Raji (cell line): ENCODE data around the gene PARP16.

ENCODE experiments used
- POLR2A ChIP-seq: IDR thresholded peaks from 2 replicates; pipeline ENCODE4 v1.6.1; 2011; ENCODE audit warnings: low read depth, low read length, control low read depth; ENCODE audit not compliant: insufficient read depth

Gene PARP16

GRCh38 chr15:65244638-65245037 lies 42.0 kb downstream of the PARP16 start:
- no peak for TF ChIP-seq POLR2A

- TF ChIP-seq POLR2A: no peak
These were observed 53.0 kb downstream of the PARP16 start for GRCh38 chr15:65233696-65234095.

- no peak for TF ChIP-seq POLR2A
These were observed 54.2 kb downstream of the PARP16 start for GRCh38 chr15:65232520-65232919.

GRCh38 chr15:65231306-65231705 lies 55.4 kb downstream of the PARP16 start:
- no peak for TF ChIP-seq POLR2A

GRCh38 chr15:65226221-65226620 lies 60.5 kb downstream of the PARP16 start:
- TF ChIP-seq POLR2A: no peak

- no peak for TF ChIP-seq POLR2A
These were observed 62.7 kb downstream of the PARP16 start for GRCh38 chr15:65223996-65224395.

GRCh38 chr15:65222891-65223290 lies 63.8 kb downstream of the PARP16 start:
- TF ChIP-seq POLR2A: no peak

GRCh38 chr15:65221697-65222096 lies 65.0 kb downstream of the PARP16 start:
- no peak for TF ChIP-seq POLR2A

- TF ChIP-seq POLR2A: no peak
These were observed 67.5 kb downstream of the PARP16 start for GRCh38 chr15:65219137-65219536.

GRCh38 chr15:65217526-65218482 lies 68.9 kb downstream of the PARP16 start:
- TF ChIP-seq POLR2A: no peak

GRCh38 chr15:65215496-65215895 lies 71.2 kb downstream of the PARP16 start:
- TF ChIP-seq POLR2A: no peak

GRCh38 chr15:65214010-65214409 lies 72.7 kb downstream of the PARP16 start:
- TF ChIP-seq POLR2A: no peak

- TF ChIP-seq POLR2A: no peak
These were observed 73.4 kb downstream of the PARP16 start for GRCh38 chr15:65213241-65213640.

GRCh38 chr15:65212097-65212496 lies 74.6 kb downstream of the PARP16 start:
- no peak for TF ChIP-seq POLR2A

GRCh38 chr15:65211482-65211982 lies 75.2 kb downstream of the PARP16 start:
- TF ChIP-seq POLR2A: no peak

- no peak for TF ChIP-seq POLR2A
These were observed 75.8 kb downstream of the PARP16 start, which contains the start of gene CILP for GRCh38 chr15:65210770-65211481. CILP (minus strand) TSS chr15:65211473; CDS start chr15:65209755, 1,718 bp downstream.
